Sciatic nerve (tissue), 2 donors: Measurements from ENCODE around the gene FAM236C. TPM values are rescaled to one million over a fixed set of nuclear protein-coding genes. Genes with fewer than 3 reads are reported as not detected.
"Not testable (repeated sequence)": the region's sequence is repeated elsewhere in the genome, so short reads cannot be mapped to it uniquely, and the experiment has no call there.

Experiments used
- ATAC-seq: fragments of 200-7000 bp; cut with Tn5 transposase; one replicate; pipeline ENCODE4 v1.9.1; 2020; ENCODE audit warnings: mild to moderate bottlenecking, moderate library complexity
- DNase-seq: peaks from one replicate; pipeline ENCODE4 v3.0.0-alpha.2; 2020; ENCODE audit warnings: low spot score
- intact Hi-C: fragments of 100-400 bp; cut with DNase I; formaldehyde crosslinking; loops from one replicate; pipeline ENCODE4 v1.14.2; 2022
- total RNA-seq: library from RNA; stranded (reverse); fragmentation: NEBNext Ultra II Directional; extraction: Animal tissue kit (Norgen Biotek cat#: 25700); gene quantifications from one replicate; pipeline ENCODE4 v1.2.1, GENCODE V29; 2021
- donor health status: DM: no; HTN: no; CAD: no.
- donor health status: DM: no; HTN: no; CAD: no.

FAM236C gene
- not detected for total RNA-seq

DNA sequence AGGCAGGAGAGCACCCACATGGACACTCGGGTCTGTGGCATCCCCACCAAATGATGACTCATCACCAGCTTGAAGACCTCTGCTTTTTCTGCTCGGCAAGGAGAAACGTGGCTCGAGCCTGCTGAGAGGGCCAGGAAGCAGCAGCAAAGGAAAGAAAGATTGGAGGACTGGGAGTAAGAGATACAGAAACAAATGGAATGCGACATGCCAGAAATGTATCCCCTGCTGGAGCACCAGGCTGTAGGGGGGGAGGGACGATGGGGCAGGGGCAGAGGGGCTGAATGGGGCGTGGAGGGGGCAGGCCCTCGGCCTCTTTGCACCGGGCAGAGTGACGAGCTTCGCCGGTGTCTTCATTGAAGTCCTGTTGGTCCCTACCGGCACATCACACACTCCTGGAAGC, at the start of gene FAM236C:
Gene FAM236C (plus strand): TSS at position 301 of the 400 bp plus-strand sequence. CDS start 100 bp downstream, outside the sequence.
- ATAC-seq, DNase-seq, intact Hi-C loops: not testable (repeated sequence)

DNA sequence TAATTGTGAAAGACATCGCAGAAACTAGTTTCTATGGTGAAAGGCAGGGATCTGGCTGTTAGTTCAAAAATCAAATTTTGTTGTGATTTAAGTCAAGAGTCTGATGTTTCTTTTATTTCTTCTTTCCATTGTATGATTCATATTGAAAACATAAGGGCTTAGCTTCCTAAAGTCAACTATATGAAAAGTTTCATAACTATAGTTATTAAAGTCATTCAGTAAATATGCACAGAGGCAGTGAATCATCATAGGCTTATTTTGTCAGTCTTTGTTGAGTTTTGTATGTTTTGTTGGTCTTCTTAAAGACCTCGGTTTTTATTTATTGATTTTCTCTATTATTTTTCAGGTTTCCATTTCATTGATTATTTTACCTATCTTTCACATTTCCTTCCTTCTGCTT, 29.5 kb upstream of the FAM236C start:
- intact Hi-C loops, result not testable (repeated sequence)

DNA sequence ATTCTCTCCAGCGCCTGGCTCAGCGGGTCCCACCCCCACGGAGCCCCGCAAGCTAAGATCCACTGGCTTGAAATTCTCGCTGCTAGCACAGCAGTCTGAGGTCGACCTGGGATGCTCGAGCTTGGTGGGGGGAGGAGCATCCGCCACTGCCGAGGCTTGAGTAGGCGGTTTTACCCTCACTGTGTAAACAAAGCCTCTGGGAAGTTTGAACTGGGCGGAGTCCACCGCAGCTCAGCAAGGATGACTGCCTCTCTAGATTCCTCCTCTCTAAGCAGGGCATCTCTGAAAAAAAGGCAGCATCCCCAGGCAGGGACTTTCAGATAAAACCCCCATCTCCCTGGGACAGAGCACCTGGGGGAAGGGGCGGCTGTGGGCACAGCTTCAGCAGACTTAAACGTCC, 22.7 kb upstream of the FAM236C start:
- ATAC-seq, DNase-seq, intact Hi-C loops: not testable (repeated sequence)

More for the DNA sequence above, 29.5 kb upstream of the FAM236C start:
- not testable (repeated sequence) for ATAC-seq, DNase-seq

DNA sequence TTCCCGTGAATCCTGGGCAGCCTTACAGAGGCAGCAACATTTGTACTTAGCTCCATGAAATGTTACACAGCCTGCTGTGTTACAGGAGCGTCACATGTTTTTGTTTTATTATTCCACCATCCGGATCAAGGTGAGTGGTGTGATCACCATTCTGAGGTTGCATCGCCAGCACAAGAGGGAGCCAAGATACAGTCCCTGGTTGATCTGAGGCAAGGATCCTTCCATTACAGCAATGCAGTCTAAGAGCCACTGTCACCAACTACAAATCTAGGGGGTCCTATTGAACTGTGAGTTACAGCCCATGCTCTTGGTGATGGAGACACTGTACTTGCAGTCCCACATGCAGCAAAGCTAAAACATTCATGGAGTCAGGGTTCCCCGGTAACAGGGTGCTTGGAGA, 3.7 kb downstream of the FAM236C start:
- intact Hi-C loops, ATAC-seq: not testable (repeated sequence)

DNA sequence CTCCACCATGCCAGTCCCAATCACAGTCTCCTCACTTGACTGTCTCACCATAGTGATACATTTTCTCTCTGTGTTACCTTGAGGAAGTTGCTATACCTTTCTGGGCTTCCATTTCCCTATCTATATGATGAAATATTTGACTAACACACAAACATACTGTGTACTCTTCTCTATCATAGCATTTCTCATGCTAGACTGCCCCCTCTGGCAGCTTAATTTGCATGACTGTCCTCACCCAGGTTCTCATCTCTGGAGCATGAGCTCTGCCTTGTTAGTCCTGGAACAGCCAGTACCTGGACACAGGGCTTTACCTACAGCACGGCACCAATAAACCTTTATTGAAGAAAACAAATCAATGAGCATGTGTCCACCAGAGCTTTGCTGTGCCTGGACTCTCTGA, 19.9 kb downstream of the FAM236C start:
- DNase-seq, intact Hi-C loops: not testable (repeated sequence)

More for the DNA sequence above, 3.7 kb downstream of the FAM236C start:
- peak; percentile 8 for DNase-seq

DNA sequence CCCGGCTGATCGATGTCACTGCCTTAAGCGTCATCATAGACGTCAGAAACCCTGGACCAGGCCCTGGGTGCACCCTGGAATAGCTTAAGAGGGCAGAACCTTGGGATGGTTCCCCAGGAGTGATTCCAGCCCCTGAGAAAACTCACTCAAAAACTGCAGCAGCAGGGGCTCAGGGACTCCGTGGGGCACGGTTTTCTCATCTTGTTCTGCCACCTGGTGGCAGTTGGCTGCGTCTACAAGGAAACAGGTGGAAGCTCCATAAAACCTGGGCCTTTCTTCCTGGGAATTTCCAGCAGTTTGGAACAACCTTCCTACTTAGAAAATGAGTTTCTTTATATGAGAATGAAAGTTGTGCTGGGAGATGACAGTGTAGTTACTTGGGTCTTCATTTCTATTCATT, 24.0 kb downstream of the FAM236C start:
- intact Hi-C loops, DNase-seq, ATAC-seq: not testable (repeated sequence)

More for the DNA sequence above, 19.9 kb downstream of the FAM236C start:
- not testable (repeated sequence) for ATAC-seq

DNA sequence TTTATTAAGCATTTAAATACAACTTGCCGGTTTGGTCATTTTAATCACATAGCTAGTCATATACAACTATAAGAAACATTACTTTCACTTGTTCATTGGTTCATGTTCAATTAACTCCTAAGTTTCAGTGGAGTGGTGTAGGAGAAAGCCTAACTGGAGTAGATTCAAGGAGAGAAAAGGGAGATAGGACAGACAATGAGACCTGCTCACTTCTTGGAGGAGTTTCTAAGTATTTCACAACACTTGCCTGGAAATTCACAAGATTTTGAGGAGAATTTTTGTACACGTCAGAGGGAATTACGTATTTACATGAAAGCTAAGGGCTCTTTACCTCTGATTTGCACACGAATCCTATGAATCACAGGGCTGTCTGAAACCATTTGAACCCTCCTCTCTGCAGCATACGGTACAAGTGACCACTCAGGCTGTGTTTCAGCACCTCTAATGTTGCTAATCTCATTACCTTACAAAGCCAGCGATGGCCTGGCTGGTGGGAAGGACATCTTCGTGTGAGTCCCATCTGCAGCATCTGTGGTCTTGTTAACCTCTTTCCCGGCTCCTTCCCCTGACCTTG, 24.6 kb downstream of the FAM236C start:
- intact Hi-C loops, ATAC-seq, DNase-seq: not testable (repeated sequence)

DNA sequence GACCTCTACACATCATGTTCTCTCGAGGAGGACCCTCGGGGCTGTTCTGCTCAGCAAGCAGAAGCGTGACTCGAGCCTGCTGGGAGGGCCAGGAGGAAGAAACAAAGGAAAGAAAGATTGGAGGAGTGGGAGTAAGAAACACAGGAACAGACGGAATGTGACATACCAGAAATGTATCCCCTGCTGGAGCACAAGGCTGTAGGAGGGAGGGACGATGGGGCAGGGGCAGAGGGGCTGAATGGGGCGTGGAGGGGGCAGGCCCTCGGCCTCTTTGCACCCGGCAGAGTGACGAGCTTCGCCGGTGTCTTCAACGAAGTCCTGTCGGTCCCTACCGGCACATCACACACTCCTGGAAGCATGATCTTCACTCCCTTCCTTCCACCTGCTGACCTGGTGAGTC, 25.5 kb downstream of the FAM236C start, which contains the start of gene FAM236A:
Gene FAM236A (plus strand): TSS at position 301 of the 400 bp plus-strand sequence. CDS start 57 bp downstream, at position 358.
- DNase-seq, ATAC-seq, intact Hi-C loops: not testable (repeated sequence)

DNA sequence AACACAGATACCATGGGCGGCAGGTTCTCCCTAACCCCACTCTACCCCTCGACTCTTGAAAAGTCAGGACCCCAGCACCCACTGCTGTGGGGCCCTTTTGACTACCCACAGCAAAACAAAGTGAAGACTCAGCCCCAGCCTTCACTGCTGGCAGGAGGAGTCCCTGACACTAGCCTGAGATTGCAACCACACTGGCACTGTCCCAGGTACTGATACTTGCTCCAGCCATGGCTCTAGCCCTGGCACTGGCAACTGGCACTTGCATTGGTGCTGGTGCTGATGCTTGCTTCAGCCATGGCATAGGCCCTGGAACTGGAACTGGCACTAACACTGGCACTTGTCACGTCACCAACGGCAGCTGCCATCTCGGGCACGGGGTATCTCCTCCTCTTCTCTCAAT, 29.9 kb downstream of the FAM236C start:
- ATAC-seq, intact Hi-C loops, DNase-seq: not testable (repeated sequence)

DNA sequence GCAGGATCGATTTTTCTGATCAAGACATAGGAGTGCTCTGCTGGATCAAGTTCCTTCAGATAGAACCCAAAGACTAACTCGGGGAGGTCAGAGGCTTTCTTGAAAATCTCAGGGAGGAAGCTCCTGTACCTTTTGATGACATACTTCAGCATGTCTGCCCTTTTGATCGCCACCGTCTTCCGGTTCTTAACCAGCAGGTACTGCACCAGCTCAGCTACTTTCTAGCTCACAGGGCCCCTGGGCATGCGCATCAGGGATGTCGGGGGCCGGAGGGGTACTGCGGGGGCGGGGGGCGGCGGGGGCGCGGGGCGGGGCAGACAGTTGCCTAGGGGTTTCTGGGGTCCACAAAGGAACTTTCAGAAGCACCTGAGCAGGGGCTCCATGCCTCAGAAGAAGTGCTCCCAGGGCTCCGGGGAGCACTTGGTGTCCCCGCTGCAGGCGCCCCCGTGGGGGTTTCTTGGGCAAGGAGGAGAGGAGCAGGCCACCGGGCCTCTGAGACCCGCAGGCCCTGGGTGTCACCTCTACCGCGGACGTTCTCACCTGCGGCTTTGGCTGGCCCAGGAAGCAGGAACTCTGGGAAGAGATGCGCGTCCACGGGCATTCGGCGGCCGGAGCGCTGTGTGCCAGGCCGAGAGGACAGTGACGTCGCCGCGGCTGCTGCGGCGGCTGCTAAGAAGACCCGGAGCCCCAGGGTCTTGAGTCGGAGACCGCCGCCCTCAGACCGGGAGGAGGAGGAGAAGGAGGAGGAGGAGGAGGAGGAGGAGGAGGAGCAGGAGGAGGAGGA, 30.8 kb downstream of the FAM236C start:
- intact Hi-C loops, result not testable (repeated sequence)
- ATAC-seq, result peak; percentile 42

DNA sequence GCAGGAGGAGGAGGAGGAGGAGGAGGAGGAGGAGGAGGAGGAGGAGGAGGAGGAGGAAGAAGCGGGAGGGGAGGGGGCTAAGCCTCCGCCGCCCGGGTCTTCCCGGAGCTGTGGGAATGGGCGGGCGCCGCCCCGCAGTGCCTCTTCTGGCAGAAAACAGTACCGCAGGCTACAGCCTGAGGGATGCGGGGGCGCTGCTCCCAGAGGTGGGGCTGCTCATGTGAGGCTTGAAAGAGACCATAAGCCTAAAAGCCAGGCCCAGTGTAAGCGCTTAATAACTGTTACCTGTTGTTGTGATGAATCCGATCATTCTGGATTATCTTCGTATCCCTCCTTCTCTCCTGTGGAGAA, 31.4 kb downstream of the FAM236C start, which contains the start of gene DMRTC1:
Gene DMRTC1 (minus strand): TSS at position 19 of the 351 bp plus-strand sequence. CDS start 68,143 bp downstream, outside the sequence.
- intact Hi-C loops, result not testable (repeated sequence)
- ATAC-seq, result peak; percentile 81

More for the DNA sequence above, 30.8 kb downstream of the FAM236C start:
- DNase-seq, result not testable (repeated sequence)

DNA sequence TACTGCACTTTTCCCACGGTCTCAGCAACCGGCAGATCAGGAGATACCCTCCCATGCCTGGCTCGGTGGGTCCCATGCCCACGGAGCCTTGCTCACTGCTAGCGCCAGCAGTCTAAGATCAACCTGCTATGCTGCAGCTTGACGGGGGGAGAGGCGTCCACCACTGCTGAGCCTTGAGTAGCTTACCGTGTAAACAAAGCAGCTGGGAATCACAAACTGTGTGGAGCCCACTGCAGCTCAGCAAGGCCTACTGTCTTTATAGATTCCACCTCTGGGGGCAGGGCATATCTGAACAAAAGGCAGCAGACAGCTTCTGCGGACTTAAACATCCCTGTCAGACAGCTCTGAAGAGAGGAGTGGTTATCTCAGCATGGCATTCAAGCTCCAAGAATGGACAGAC, 47.6 kb downstream of the FAM236C start:
- DNase-seq, ATAC-seq, intact Hi-C loops: not testable (repeated sequence)

More for the DNA sequence above, 31.4 kb downstream of the FAM236C start, which contains the start of gene DMRTC1:
- DNase-seq, result not testable (repeated sequence)

Other genes with a start within 250 kb of the FAM236C start
- gene PHKA1, start 198.3 kb upstream of the FAM236C start, total RNA-seq, result 2.8 TPM
- 0.45 TPM for gene DMRTC1B, start 135.7 kb upstream of the FAM236C start, total RNA-seq
- not detected for gene FAM236B, start 130.0 kb upstream of the FAM236C start, total RNA-seq
- gene FAM236D, start 104.4 kb upstream of the FAM236C start, total RNA-seq, result not detected
- not detected for gene FAM236A, start 25.6 kb downstream of the FAM236C start, total RNA-seq
- not detected for gene DMRTC1, start 31.2 kb downstream of the FAM236C start, total RNA-seq
- not detected for gene PABPC1L2B, start 90.3 kb downstream of the FAM236C start, total RNA-seq
- not detected for gene PABPC1L2A, start 166.9 kb downstream of the FAM236C start, total RNA-seq